HG03280 (cell line): ENCODE measurements around the gene SPNS3.

Experiments
- ATAC-seq: cut with Tn5 transposase; IDR thresholded peaks from one replicate; pipeline ENCODE4 v1.9.1; 2021; ENCODE audit warnings: mild to moderate bottlenecking, moderate library complexity; ENCODE audit not compliant: unreplicated experiment

Gene SPNS3

DNA sequence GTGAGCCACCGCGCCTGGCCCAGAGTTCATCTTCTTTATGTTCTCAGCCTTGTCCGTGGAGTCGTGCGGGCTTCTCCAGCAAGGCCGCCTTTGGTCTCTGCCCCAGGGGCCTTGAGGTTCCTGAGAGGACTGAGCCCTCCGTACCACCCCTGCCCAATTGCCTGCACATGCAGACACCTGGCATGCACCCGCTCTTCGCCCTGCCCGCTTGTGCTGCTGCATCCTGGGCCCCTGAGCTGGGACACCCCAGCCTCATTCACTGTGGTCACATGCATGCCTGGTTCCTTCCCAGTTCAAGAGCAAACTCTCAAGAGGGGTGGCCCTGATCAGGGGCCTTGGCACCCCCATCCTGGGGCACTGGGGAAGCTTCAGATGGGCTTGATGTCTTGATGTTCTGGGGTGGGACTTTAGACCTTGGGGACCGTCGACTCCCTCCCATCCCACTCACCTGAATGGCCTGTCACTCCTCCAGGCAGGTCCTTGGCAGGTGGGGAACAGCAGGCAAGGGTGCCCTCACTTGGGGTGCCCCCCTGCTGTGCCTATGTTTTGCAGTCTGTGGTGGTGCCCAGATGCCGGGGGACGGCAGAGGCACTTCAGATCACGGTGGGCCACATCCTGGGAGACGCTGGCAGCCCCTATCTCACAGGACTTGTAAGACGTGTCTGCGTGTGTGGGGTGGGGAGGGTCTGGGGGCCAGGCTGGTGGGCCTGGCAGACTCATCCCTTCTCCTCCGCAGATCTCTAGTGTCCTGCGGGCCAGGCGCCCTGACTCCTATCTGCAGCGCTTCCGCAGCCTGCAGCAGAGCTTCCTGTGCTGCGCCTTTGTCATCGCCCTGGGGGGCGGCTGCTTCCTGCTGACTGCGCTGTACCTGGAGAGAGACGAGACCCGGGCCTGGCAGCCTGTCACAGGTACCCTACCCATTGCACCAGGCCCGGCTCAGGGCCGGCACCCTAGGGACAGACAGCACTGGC, 52.2 kb downstream of the SPNS3 start:
- no peak for ATAC-seq

DNA sequence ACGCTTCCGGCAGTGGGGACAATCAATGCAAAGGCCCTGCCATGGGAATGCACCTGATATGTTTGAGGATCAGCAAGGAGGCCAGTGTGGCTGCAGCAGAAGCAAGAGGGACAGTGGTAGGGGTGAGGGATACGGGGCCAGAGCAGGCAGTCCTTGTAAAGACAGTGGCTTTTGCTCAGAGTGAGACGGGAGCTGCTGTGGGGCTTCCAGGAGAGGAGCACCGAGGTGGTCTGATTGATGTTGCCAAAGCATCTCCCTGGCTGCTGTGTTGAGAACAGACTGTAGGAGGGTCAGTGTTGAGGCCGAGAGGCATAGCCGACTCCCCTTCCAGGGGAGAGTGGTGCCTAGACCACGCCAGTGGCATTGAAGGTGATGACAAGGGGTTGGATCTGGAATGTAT, 53.6 kb downstream of the SPNS3 start:
- no peak for ATAC-seq

DNA sequence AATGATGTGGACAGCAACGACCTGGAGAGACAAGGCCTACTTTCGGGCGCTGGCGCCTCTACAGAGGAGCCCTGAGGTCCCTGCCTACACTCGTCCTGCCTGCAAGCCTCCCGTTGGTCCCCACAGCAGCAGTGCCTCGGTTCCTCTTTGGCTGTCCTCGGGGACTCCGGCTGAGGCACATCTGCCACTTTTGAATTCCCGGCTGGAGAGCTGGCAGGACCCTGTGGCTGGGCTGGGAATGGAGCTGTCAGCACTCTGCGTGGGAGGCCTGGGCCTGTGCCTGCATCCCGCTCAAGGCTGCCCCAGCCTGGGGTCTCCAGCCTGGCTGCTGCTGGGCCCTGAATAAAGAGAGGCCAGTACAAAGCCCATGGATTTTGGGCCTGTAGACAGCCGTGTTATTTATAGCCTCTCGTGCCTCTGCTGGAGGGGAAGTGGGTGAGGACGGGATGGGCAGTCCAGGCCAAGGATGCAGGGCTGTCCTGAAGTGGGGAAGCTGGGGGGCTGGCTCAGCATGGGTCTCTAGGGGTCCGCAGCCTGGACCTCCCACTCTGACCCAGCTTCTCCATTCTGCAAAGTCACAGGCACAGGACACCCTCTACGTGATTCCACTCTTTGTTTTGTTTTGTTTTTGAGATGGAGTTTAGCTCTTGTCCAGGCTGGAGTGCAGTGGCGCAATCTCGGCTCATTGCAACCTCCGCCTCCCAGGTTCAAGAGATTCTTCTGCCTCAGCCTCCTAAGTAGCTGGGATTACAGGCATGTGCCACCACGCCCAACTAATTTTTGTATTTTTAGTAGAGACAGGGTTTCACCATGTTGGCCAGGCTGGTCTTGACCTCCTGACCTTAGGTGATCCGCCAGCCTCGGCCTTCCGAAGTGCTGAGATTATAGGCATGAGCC, 54.3 kb downstream of the SPNS3 start:
- no peak for ATAC-seq

DNA sequence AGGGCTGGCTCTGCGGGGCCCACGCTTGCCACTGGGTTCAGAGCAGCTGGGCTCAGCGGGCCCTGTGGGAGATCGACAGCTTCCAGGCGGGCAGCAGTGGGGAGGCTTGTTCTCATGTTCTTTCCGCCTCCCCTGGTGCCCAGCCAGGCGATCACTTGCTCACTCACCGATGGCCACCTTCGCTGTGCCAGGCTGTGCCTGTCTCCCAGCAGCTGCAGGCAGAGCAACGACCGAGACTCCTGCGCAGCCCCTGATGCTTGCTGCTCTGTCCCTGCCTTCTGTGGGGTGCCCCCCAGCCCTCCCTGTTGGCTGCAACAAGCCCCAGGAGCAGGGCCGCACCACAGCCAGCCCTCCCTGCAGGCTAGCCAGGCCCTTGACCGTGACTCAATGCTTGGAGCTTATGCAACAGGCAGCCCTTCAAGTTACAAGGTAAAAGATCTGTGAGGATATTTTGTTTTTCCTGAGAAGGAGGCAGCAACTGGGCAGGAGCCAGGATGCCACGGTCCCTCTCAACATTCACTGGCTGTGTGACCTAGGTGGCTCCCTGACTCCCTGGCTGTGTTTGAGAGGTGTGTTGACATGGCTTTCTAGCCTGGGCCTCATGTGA, 55.4 kb downstream of the SPNS3 start:
- no peak for ATAC-seq

DNA sequence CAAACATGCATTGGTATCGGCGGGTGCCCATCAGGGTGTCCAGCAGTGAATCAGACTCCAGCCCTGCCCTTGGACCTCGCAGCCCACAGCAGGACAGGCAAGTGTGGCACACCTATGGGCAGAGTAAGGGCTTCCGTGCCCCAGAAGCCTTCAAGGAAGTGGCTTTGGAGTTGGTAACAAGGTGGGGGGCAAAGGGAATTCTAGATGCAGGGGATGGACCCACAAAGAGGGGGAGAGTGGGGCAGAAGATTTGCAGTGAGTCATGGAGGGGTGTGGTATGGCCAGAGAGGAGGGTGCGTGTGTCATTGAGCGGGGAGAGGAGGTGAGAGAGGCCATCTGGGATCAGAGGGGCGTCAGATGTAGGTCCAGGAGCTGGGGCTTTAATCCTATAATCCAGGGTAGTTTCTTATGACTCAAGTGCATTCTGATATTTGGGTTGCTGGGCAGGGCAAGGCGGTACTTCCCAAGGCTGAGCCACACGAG, 56.4 kb downstream of the SPNS3 start:
- ATAC-seq: no peak

DNA sequence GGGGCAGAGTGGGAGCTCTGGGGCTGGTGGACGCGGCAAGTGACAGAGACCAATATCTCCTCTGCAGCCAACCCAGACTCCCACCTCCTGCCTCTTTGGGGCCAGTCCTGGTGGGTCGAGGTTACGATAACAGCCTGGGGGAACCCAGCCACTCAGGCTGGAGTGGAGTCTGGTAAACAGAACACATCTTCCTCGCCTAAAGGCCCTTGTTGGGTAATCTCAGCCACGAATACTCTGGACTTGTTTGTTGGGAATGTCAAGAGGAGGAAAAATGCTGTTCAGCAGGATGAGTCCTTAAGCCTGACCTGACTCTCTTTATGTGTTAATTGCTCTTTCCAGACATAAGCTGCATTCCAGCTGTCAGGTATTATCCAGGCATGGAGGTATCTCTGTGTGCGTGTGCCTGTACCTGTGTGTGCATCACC, 56.9 kb downstream of the SPNS3 start:
- ATAC-seq: no peak

DNA sequence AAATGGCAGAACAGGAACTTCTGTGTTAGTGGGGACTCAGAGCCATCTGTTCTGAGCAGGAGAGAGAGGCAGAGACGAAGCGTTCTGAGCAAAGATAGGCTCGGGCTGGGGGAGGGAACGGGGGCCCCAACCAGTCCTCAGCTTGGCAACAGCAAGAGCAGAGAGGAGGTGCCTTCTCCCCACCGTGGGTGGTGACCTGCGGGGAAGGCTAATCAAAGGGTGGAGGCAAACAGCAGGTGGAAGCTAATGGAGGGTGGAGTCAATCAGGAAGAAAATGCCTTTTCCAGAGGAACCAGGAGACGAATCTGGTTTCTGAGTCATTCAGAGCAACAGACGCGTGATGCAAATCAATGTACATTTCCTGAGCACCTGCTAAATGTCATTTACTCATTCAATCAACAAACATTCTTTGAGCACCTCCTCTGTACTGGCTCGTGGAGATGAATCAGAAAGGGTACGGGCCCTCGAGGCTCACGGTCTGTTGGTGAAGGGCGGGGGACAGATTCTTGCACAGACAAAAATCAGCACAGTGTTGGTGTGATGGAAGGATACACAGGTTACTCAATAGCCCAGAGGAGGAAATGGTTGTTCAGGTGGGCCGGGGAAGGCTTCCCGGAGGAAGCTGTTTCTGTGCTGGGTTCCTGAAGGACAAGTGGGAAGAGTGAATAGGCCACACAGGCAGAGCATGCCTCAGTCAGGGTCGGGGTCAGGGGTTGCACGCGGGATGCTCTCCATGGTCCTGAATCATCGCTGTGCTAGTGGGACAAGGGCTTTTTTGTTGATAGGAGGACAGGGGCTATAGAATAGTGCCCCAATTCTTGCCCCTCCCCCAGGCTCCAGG, 59.2 kb downstream of the SPNS3 start:
- ATAC-seq: no peak

DNA sequence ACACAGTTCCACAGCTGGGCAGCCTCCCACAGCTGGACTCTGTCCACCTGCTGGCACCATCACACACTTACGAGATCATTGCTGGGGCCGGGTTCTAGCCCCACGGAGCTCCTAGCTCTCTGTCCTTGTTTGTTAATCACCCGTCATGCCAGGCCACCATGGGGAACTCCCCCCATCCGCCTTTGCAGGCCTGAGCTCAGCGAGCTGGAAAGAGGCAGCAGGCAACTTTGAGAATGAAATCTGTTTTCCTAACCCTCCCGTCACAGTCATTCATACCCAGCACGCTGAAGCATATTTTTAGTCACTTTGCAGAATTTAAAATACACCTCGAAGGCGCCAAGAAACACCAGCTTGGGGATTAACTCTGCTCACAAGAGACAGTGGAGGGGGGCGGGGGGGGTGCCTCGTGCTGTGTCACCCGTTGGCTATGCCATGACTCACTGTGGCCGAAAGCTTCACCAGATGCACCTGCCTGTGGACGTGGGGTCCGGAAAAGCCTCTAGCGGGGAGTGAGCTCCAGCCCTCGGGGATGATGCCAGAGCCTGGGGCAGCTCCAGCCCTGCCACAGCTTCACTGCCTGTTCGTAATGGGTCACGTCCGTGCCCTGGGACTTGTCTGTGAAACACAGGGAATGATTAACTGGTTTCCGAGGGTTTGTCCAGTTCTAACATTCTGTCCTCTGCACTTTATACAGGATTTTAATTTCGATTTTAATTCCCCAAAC, 63.5 kb downstream of the SPNS3 start:
- no peak for ATAC-seq

DNA sequence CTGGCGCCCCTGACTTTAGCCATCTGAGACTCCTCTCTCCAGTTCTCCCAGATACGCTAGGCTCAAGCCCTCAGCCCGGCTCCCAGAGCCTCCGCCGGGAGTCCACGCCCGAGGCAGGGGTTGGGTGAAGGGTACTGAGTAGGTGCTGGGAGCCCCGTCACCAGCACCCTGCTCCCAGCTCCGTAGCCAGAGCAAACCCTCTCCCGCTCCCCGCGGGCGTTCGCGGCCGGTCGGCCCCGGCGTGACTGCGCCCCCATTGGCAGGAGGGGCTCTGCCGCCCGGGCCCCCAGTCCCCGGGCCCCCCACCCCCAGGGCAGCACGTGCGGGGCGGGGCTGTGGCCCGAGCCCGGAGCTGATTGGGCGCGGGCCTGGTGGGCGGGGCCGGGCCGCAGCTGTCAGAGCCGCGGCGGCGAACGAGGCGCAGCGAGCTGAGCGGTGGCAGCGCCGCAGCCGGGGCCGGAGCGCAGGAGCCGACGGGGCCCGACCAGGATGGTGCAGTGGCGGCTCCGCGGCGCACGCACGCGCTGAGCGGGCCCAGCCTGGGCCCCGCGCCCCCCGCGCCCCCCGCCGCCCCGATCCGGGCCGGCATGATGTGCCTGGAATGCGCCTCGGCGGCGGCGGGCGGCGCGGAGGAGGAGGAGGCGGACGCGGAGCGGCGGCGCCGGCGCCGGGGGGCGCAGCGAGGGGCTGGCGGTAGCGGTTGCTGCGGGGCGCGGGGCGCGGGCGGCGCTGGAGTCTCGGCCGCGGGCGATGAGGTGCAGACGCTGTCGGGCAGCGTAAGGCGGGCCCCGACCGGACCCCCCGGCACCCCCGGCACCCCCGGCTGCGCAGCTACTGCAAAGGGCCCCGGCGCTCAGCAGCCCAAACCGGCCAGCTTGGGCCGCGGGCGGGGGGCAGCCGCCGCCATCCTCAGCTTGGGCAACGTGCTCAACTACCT, 65.0 kb downstream of the SPNS3 start, which contains the start of gene SPNS2:
Gene SPNS2 (plus strand): TSS at position 421 of the 937 bp plus-strand sequence. CDS start 167 bp downstream, at position 588.
- peak; percentile 64 for ATAC-seq

DNA sequence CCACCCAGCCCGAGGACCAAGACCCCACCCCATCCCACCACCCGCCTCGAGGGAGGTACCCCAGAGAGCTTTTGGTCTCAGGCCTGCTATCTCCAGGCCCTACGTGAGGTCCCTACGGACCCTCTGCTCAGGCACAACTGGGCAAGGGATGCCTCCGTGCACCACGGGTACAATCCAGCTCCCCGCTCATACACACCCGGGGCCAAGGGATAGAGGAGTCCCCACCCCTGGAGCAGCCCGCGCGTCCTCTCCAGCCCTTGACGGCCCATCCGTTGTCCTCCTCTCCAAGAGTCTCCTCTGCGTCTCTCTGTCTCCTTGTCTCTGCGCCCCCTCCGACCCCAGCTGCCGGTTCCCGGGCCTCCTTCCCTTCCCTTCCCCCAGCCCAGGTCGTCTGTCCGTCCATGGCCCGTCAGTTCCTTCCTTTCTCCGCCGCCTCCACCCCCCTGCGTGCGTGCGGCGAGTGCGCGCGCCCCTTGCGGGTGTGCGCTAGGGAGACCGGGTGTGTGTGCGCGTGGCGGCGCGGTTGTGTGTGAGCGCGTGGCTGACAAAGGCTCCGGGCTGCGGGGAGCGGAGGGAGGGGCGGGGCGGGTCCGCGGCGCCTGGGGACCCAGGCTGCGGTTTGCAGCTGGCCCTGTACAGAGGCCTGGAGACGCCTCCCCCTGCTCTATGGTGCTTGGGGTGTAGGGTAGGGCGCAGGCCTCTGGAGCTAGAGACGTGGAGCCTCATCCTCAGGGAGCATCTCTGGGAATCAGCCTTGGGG, 65.9 kb downstream of the SPNS3 start:
- ATAC-seq: no peak

DNA sequence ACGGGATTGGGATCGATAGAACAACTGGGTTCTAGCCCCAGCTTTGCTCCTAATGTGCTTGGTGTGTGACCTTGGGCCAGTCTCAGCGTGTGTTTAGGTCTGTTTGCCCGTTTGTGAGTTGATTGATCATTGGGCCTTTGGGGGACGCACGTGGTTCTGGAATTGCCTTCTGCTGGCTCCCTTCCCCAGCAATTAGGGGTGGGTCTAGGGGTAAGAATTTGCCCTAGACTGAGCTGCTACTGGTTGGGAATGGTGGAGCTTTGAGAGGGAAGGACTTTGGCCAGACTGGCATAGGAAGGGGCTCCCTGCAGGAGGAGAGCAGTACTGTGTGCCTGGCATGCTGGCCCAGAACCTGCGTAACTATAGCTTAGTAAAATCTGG, 66.4 kb downstream of the SPNS3 start:
- ATAC-seq: no peak

DNA sequence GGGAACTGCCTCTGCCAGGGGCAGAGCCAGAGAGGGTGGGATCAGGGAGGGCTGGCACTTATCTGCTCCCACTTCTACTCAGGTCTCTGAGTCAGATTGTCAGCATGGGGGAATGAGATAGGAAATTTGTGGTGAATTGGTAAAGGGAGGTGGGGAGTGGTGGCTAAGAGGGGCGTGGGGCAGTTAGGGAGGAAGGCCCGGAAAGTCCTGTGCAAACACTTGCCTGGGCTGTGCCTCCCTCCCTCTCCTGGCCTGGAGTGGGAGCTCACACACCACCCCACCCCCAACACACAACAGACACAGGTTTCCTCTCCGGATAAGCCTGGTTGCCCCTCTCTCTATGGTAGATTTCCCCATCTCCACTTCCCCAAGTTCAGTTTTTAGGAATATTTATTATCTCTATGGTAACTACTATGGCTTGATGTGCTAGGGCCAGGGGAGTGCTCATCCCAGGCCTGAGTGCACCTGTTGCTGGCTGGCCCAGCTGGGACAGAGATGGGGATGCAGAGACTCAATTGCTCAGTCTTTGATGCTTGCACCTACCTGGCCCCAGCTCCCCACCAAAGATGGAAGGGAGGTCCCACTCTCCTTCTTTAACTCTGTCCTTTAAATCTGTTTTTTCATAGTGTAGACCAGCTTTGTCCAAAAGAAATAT, 67.7 kb downstream of the SPNS3 start:
- ATAC-seq: no peak

DNA sequence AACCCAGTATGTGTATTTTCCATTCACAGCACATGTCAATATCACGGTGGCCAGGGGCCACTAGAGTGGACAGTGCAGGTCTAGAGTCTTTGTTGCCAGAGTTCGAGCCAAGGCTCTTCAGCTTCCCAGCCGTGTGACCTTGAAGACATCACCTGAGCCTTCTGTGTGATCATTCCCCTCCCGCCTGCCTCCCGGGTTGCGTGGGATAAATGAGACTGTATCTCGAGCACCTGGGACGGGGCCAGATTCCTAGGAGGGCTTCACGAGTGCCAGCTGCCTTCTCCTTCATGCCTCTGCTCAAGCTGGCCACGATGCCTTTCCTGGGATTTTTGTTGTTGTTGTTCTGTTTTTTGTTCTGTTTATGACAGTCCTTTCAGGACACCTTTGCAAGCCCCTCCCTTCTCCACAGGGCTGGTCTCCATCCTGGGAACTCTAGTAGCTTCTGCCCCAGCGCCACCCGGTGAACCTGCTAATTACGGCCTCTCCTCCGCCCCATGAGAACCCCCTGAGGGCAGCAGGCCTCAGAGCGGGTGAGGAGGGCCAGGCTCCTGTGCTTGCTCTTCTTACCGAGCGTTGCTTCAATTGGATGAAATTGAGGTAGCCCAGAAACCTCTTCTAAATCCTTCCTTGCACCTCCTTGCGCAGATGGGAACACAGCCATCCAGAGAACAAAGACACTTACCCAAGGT, 68.9 kb downstream of the SPNS3 start:
- no peak for ATAC-seq

DNA sequence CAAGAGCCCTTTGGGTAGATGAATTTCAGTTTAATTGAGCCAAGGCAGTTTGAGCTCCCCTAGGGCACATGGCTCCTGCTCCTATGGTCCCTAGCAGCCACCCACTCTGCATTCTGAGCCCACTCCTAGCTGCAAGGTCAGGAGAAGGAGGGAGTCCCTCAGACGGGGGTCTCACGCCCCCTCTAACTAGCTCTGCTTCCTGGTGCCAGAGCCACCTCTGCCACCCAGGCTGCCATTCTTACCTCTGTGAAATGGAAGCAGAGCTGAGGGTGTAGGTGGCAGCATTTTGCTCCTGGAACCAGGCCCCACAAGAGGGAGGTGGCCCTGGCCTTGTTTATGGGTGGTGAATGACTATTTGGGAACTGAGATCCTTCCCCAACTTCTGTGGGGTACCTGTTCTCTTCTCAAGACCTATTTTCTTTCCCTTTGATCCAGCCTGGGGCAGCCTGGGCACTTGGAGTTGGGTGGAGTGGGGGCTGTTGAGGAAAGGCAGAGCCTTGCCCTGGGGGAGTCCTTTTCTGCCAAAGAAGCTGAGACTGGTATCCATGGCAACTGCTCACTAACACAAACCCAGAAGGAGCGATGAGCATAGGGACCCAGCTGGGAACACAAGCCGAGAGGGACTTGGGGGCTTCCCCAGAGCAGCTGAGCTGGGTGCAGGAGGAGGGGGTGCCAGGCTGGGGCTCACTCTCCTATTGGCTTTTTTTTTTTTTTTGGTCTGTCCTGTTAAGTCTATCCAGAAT, 69.7 kb downstream of the SPNS3 start:
- ATAC-seq: no peak

DNA sequence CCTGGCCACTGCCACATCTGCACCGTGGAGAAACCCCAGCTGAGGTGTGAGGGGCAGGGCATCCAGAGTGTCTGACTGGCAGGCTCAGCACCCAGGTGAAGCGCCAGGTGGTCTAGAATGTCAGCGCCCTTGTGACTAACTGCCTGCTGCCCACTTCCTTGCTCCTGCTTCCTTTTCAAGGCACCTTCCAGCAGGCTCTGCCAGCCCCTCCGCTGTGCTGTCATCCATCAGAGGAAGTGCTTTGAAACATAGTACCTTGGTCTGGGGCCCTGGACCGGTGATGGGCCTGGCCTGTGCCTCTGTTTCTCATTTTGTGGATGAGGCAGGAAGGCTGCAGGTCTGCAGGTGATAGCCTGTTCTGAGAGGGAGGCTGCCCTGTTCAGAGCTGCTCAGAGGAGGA, 70.4 kb downstream of the SPNS3 start:
- ATAC-seq: no peak

DNA sequence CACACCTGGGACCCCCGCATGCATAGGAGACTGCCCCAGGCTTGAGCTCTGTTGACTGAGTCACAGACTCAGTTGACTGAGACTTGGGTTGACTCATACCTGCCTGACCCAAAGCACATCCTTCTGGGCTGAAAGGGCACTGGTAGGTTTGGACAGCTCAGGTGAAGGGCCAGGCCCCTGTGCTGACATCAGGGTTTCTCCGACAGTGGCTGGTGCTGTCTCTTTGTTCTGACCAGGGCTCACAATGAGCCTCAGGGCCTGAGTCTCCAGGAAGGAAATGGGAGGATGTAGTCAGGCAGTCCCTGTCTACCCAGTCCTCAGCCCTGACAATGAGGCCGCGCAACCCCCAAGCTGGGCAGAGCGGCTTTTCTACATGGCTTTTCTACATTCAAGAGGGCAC, 71.4 kb downstream of the SPNS3 start:
- ATAC-seq: no peak
